ENCODE measurements around the gene PEX7.
"Not testable (repeated sequence)": the region's sequence is repeated elsewhere in the genome, so short reads cannot be mapped to it uniquely, and the experiment has no call there.

PEX7 gene

DNA sequence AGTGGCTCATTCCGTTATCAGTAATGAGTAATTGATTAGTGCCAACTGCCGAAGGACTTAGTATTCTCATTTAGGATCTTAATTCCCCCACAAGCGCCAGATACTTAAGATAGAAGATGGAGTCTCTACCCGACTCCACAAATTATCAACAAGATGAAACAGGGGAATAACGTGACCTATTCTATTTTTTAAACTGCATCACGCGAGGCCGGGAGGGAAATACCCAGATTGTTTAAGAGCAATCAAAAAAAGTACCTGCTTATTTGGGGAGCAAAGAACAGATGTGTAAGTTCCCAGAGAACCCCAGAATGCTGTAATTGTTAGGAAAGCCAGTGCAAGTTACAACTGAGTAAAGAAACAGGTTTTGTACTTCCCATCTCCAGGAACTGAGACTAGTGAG, 29.0 kb upstream of the PEX7 start:
- peaks cover 16 to 22% of the 10 kb centered on the region in 2 donors for H3K4me1 Mint-ChIP-seq (ENCODE audit: low read depth in 2 of 2)
- no peaks in the 10 kb centered on the region for H3K9me3 Mint-ChIP-seq
- H3K27ac Mint-ChIP-seq = peak overlapping the region; percentile 98 to 99
- H3K27me3 Mint-ChIP-seq = no peaks in the 10 kb centered on the region
- ATAC-seq (replicated peaks) (no peak), DNase-seq (no peak)
- H3K36me3 Mint-ChIP-seq (ENCODE audit: insufficient read depth) = peaks cover 22% of the 10 kb centered on the region
- H3K4me3 Mint-ChIP-seq = peak overlapping the region; percentile 95 to 98

DNA sequence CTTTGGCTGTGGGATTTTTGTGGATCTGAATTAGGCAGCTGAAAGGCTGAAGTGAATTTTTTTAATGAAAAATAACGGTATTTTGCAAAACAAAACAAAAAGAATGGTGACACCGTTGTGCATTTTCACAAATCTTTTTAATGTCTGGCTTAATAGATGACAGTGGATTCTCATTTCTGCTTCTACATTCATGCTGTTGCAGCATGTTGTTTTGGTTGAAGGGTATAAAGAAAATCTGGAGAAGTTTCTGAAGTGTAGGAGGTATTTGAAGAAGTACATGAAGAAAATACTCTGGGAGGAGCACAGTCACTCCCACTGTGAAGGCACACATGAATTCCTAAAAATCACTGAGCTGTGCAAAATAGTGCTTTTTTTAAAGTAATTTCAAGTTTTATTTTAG, 27.0 kb upstream of the PEX7 start:
- Mint-ChIP-seq H3K27me3 (peaks cover 0 to 5% of the 10 kb centered on the region in 2 donors), H3K9me3 (no peaks in the 10 kb centered on the region), H3K27ac (peak overlapping the region in 1 of 2 donors; percentile 39), H3K4me1 (ENCODE audit: low read depth in 2 of 2) (peaks cover 7 to 11% of the 10 kb centered on the region in 2 donors), H3K36me3 (ENCODE audit: insufficient read depth) (peaks cover 16% of the 10 kb centered on the region), H3K4me3 (no peak overlapping the region)
- ATAC-seq (replicated peaks) = no peak
- DNase-seq = no peak

DNA sequence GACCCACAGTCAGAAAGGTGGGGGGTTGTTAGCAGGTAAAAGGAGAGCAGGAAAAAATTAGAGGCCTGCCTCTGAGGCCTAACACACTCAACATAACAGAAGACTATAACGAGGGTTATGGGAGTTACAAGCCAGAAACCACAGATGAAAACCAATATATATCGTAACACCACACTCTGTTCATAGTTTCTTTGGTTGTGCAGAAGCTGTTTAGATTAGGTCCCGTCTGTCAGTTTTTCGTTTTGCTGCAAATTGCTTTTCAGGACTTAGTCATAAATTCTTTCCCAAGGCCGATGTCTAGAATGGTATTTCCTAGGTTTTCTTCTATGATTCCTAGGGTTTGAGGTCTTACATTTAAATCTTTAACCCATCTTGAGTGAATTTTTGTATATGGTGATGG, 26.4 kb upstream of the PEX7 start:
- Mint-ChIP-seq H3K4me3 (no peak overlapping the region), H3K9me3 (no peaks in the 10 kb centered on the region), H3K27me3 (peaks cover 0 to 8% of the 10 kb centered on the region in 2 donors), H3K27ac (no peak overlapping the region), H3K4me1 (ENCODE audit: low read depth in 2 of 2) (peaks cover 7% of the 10 kb centered on the region in 2 donors), H3K36me3 (ENCODE audit: insufficient read depth) (peaks cover 16% of the 10 kb centered on the region)
- ATAC-seq (replicated peaks) (no peak), DNase-seq (no peak)

DNA sequence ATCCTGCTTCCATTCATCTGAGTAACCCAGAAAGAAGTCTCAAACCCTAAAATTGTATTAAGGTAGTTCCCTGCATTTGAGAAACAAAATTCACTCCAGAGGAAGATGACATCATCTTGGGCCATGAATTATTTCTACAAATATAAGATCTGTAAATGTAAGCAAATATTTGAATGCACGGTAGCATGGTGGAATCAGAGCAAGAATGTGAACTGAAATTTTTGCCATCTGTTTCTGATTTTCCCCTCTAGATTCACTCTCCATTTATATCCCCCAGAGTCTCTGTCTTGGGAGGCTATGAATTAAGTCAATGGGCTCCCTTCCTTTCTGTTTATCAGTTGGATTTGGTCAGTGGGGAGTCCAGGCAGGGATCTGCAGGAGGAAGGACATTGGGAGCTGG, 24.3 kb upstream of the PEX7 start:
- DNase-seq = no peak
- H3K4me3 Mint-ChIP-seq = no peak overlapping the region
- no peaks in the 10 kb centered on the region for H3K36me3 Mint-ChIP-seq (ENCODE audit: insufficient read depth)
- H3K4me1 Mint-ChIP-seq (ENCODE audit: low read depth in 2 of 2) = peaks cover 4 to 5% of the 10 kb centered on the region in 2 donors
- H3K27ac Mint-ChIP-seq = no peak overlapping the region
- no peak for ATAC-seq (replicated peaks)
- no peaks in the 10 kb centered on the region for H3K9me3 Mint-ChIP-seq
- peaks cover 10 to 16% of the 10 kb centered on the region in 2 donors for H3K27me3 Mint-ChIP-seq

DNA sequence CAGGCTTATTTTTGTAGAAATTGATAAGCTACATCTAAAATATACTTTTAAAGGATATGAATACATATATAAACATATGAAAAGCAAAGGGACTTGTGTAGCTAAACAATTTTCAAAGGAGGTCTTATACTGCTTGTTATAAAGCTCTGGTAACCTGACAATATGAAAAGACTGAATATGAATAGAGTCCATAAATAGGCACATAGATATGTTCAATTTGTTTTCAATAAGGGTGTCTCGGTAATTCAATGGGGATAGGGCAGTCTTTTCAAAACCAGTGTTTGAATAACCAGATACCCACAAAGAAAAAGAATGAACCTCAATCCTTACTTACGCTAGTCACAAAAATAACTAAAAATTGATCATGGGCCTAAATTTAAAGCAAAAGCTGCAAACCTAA, 20.8 kb upstream of the PEX7 start:
- DNase-seq (no peak), ATAC-seq (replicated peaks) (no peak)
- Mint-ChIP-seq H3K36me3 (ENCODE audit: insufficient read depth) (no peaks in the 10 kb centered on the region), H3K4me3 (no peak overlapping the region), H3K9me3 (no peaks in the 10 kb centered on the region), H3K27ac (no peak overlapping the region), H3K4me1 (ENCODE audit: low read depth in 2 of 2) (no peaks in the 10 kb centered on the region), H3K27me3 (peaks cover 10 to 16% of the 10 kb centered on the region in 2 donors)

DNA sequence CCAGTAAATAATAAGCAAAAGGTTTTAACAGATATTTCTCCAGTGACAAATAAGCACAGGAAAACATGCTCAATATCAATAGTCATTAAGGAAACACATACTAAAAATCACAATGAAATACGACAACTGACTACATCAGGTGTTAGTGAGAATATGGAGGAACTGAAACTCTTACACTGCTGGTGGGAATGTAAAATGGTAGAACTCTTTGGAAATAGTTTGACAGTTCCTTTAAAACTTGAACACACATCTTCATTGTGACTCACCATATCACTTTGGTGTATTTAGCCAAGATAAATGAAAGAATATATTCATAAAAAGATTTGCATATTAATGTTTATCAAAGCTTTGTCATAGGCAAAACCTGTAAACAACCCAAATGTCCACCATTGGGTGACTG, 18.8 kb upstream of the PEX7 start:
- no peaks in the 10 kb centered on the region for H3K9me3 Mint-ChIP-seq
- no peak overlapping the region for H3K27ac Mint-ChIP-seq
- H3K4me3 Mint-ChIP-seq = no peak overlapping the region
- DNase-seq (no peak), ATAC-seq (replicated peaks) (no peak)
- H3K4me1 Mint-ChIP-seq (ENCODE audit: low read depth in 2 of 2) = no peaks in the 10 kb centered on the region
- peaks cover 10 to 16% of the 10 kb centered on the region in 2 donors for H3K27me3 Mint-ChIP-seq
- H3K36me3 Mint-ChIP-seq (ENCODE audit: insufficient read depth) = no peaks in the 10 kb centered on the region

DNA sequence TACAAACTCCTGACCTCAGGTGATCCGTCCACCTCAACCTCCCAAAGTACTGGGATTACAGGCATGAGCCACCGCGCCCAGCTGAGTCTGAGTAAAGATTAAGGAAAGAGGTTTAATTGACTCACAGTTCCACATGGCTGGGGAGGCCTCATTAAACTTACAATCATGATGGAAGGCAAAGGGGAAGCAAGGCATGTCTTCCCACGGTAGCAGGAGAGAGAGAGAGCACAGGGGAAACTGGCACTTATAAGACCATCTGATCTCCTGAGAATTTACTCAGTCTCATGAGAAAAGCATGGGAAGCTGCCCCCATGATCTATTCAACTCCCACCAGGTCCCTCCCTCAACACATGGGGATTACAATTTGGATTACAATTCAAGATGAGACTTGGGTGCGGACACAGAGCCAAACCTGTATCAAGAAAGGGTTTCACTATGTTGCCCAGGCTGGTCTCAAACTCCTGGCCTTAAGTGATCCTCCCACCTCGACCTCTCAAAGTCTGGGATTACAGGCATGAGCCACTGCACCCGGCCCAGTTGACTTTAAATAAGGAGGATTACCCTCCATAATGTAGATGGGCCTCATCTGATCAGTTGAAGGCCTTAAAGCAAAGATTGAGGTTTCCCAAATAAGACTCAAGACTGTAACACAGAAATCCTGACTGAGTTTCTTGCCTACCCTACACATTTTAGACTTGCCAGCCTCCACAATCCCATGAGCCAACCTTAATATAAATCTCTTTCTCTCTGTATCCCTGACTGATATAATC, 13.1 kb upstream of the PEX7 start:
- DNase-seq (no peak), ATAC-seq (replicated peaks) (no peak)
- Mint-ChIP-seq H3K36me3 (ENCODE audit: insufficient read depth) (no peaks in the 10 kb centered on the region), H3K9me3 (no peaks in the 10 kb centered on the region), H3K4me3 (no peak overlapping the region), H3K27me3 (no peaks in the 10 kb centered on the region), H3K4me1 (ENCODE audit: low read depth in 2 of 2) (no peaks in the 10 kb centered on the region), H3K27ac (no peak overlapping the region)

DNA sequence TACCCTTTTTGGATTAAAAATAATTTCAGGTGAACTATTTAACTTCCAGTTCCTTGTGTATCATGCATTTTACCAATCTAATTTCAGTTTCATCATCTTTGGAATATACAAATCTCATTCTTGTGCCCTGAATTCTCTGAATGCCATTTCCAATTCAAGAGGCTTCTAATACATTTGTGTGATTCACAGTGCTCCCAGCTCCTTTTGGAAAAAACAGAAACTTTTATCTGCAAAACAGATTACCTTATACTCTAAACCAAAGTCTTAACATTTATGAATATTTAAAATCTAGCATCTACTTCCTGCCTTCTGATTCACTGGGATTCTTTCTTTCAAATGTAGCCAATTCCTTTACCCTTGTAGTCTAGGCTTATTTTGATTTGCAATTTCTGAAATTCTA, 11.1 kb upstream of the PEX7 start:
- Mint-ChIP-seq H3K27ac (no peak overlapping the region), H3K27me3 (no peaks in the 10 kb centered on the region), H3K36me3 (ENCODE audit: insufficient read depth) (no peaks in the 10 kb centered on the region), H3K9me3 (no peaks in the 10 kb centered on the region), H3K4me1 (ENCODE audit: low read depth in 2 of 2) (no peaks in the 10 kb centered on the region), H3K4me3 (no peak overlapping the region)
- ATAC-seq (replicated peaks) (no peak), DNase-seq (no peak)

DNA sequence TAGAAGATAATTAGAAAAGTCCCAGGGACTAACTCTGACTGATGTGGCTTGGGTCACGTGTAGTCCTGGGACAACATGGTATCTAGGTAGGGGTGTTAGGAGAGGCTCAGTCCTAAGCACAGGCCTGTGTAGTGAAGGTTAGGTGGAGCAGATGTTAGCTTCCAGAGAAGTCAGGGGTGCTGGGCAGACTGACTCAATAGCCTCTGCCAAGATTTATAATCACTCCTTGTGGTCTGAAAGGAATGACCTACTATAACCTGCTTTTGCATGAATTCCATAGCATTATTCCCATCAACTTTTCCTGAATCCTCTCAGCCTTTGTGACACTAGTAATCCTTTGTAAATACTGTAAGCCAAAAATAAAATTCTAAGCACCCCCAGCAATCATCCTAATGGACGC, 10.2 kb upstream of the PEX7 start:
- no peak overlapping the region for H3K4me3 Mint-ChIP-seq
- ATAC-seq (replicated peaks) (no peak), DNase-seq (no peak)
- no peaks in the 10 kb centered on the region for H3K36me3 Mint-ChIP-seq (ENCODE audit: insufficient read depth)
- peaks cover 0 to 9% of the 10 kb centered on the region in 2 donors for H3K27me3 Mint-ChIP-seq
- H3K9me3 Mint-ChIP-seq = no peaks in the 10 kb centered on the region
- H3K27ac Mint-ChIP-seq = no peak overlapping the region
- H3K4me1 Mint-ChIP-seq (ENCODE audit: low read depth in 2 of 2) = no peaks in the 10 kb centered on the region

DNA sequence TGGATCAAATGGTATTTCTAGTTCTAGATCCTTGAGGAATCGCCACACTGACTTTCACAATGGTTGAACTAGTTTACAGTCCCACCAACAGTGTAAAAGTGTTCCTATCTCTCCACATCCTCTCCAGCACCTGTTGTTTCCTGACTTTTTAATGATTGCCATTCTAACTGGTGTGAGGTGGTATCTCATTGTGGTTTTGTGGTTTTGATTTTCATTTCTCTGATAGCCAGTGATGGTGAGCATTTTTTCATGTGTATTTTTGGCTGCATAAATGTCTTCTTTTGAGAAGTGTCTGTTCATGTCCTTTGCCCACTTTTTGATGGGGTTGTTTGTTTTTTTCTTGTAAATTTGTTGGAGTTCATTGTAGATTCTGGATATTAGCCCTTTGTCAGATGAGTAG, 6.8 kb upstream of the PEX7 start:
- DNase-seq; ATAC-seq (replicated peaks); H3K4me3 Mint-ChIP-seq; H3K4me1 Mint-ChIP-seq (ENCODE audit: low read depth in 2 of 2); H3K27ac Mint-ChIP-seq; H3K36me3 Mint-ChIP-seq (ENCODE audit: insufficient read depth); H3K9me3 Mint-ChIP-seq: not testable (repeated sequence)
- peaks cover 9 to 20% of the 10 kb centered on the region in 2 donors for H3K27me3 Mint-ChIP-seq

DNA sequence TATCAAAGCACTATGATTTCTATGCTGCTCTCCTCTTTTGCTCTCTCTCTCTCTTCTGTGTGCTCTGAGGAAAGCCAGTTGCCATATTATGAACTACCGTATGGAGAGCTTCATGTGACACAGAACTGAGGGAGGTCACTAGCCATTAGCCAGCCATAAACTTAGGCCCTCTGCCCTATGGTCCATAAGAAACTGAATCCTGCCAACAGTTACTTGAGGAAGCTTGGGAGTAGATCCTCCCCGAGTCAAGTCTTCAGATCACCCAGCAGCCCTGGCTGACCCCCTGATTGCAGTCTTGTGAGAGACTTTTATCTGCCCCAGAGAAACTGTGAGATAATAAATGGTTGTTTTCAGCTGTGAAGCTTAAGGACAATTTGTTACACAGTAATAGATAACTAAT, 5.7 kb upstream of the PEX7 start:
- peaks cover 9 to 20% of the 10 kb centered on the region in 2 donors for H3K27me3 Mint-ChIP-seq
- H3K9me3 Mint-ChIP-seq = no peaks in the 10 kb centered on the region
- no peak overlapping the region for H3K27ac Mint-ChIP-seq
- DNase-seq (no peak), ATAC-seq (replicated peaks) (no peak)
- H3K4me3 Mint-ChIP-seq = no peak overlapping the region
- peaks cover 2 to 5% of the 10 kb centered on the region in 2 donors for H3K4me1 Mint-ChIP-seq (ENCODE audit: low read depth in 2 of 2)
- no peaks in the 10 kb centered on the region for H3K36me3 Mint-ChIP-seq (ENCODE audit: insufficient read depth)

DNA sequence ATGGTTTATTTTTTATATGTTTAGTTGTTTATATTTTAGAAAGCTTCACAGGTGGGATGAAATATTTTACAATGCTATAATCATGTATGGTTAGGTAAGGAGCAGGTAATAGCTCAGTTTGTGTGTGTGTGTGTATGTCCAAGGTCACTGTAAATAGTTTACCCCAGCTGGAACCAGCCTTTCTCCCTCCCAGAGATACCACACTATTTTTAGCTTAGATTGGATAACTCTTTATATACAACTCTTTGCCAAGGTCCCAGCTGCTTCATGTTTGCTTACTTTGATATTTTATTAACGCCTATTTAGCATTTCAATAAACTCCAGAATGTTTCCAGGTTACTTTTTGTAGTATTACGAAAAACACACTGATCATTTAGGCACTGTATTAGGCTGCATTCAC, 1.8 kb upstream of the PEX7 start:
- no peak for ATAC-seq (replicated peaks)
- DNase-seq = no peak
- Mint-ChIP-seq H3K27me3 (peaks cover 9 to 20% of the 10 kb centered on the region in 2 donors), H3K27ac (no peak overlapping the region), H3K36me3 (ENCODE audit: insufficient read depth) (peaks cover 10% of the 10 kb centered on the region), H3K4me1 (ENCODE audit: low read depth in 2 of 2) (peaks cover 11 to 22% of the 10 kb centered on the region in 2 donors), H3K9me3 (no peaks in the 10 kb centered on the region), H3K4me3 (no peak overlapping the region)

DNA sequence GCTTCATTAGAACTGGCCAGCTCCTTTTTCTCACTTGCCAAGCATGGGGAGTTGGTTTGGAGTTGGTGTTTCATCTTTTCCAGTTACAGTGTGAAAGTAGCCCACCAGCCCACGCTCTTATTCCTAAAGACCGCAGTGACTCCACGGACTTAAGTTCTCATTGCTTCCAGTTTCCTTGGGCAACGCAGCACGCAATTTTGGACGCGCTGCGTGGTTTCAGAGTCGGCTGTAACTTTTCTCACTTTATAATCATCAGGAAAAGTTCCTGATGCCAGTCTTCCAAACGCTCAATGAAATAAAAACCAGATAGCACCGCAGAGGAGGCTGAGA, 381 bp upstream of the PEX7 start:
- DNase-seq = no peak
- no peak for ATAC-seq (replicated peaks)
- H3K27ac Mint-ChIP-seq = peak overlapping the region; percentile 93 to 95

DNA sequence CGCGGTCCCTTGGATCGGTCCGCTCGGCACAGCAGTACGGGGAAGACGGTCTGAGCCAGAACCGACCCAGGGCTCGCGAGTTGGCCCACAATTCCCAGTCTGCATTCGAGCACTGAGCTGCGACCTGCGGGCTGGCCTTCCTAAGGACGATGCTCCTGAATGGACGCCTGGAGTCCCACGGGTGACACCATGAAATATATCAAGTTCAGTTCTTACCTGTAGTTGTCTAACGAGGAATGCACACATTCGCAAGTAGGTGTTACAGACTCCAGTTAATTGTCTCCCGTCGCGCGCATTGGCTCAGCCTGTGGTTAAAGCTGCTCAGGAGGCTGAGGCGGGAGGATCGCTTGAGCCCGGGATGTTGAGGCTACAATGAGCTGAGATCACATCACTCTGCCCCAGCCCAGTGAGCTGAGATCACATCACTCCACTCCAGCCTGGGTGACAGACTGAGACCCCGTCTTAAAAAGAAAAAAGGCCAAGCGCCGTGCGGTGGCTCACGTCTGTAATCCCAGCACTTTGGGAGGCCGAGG, 802 bp downstream of the PEX7 start:
- peak overlapping the region; percentile 93 to 94 for H3K4me3 Mint-ChIP-seq
- H3K27ac Mint-ChIP-seq = peak overlapping the region; percentile 93 to 95
- H3K9me3 Mint-ChIP-seq = no peaks in the 10 kb centered on the region
- H3K27me3 Mint-ChIP-seq = peaks cover 4 to 6% of the 10 kb centered on the region in 2 donors
- peaks cover 16 to 27% of the 10 kb centered on the region in 2 donors for H3K4me1 Mint-ChIP-seq (ENCODE audit: low read depth in 2 of 2)
- H3K36me3 Mint-ChIP-seq (ENCODE audit: insufficient read depth) = peaks cover 20% of the 10 kb centered on the region
- DNase-seq (peak; percentile 2 to 10 (median 2)), ATAC-seq (replicated peaks) (no peak)

More for the DNA sequence above, 381 bp upstream of the PEX7 start:
- Mint-ChIP-seq H3K36me3 (ENCODE audit: insufficient read depth) (peaks cover 20% of the 10 kb centered on the region), H3K27me3 (peaks cover 9 to 13% of the 10 kb centered on the region in 2 donors), H3K4me3 (peak overlapping the region; percentile 93 to 94), H3K4me1 (ENCODE audit: low read depth in 2 of 2) (peaks cover 14 to 27% of the 10 kb centered on the region in 2 donors), H3K9me3 (no peaks in the 10 kb centered on the region)
